COR-L47 (cell line): Measurements from ENCODE around the gene RAB17.

Experiments used
- DNase-seq: peaks from one replicate; lab custom pipeline; 2025; lab: John Stamatoyannopoulos, UW

Gene RAB17

GRCh38 chr2:237590272-237591140 lies at the start of gene RAB17:
RAB17 (minus strand) TSS chr2:237590734; CDS start chr2:237586154, 4,580 bp downstream.
- DNase-seq = no peak

- DNase-seq = no peak
Measured at GRCh38 chr2:237639836-237640220, 49.3 kb upstream of the RAB17 start.

- no peak for DNase-seq
Measured at GRCh38 chr2:237639052-237639835, 48.7 kb upstream of the RAB17 start.

- no peak for DNase-seq
Measured at GRCh38 chr2:237638176-237638575, 47.6 kb upstream of the RAB17 start.

GRCh38 chr2:237637429-237638135 lies 47.0 kb upstream of the RAB17 start:
- DNase-seq = no peak

GRCh38 chr2:237636578-237636977 lies 46.0 kb upstream of the RAB17 start:
- no peak for DNase-seq

GRCh38 chr2:237633061-237633561 lies 42.6 kb upstream of the RAB17 start:
- no peak for DNase-seq

- no peak for DNase-seq
Measured at GRCh38 chr2:237631801-237632585, 41.5 kb upstream of the RAB17 start.

- DNase-seq = no peak
Measured at GRCh38 chr2:237631007-237631785, 40.7 kb upstream of the RAB17 start.

GRCh38 chr2:237630216-237631000 lies 39.9 kb upstream of the RAB17 start:
- no peak for DNase-seq

GRCh38 chr2:237629739-237630138 lies 39.2 kb upstream of the RAB17 start:
- DNase-seq = no peak

GRCh38 chr2:237629188-237629534 lies 38.6 kb upstream of the RAB17 start:
- DNase-seq = no peak

GRCh38 chr2:237628247-237629187 lies 38.0 kb upstream of the RAB17 start:
- DNase-seq = no peak

- DNase-seq = no peak
Measured at GRCh38 chr2:237627441-237628246, 37.1 kb upstream of the RAB17 start, which contains the start of gene LRRFIP1. LRRFIP1 (plus strand) TSS chr2:237627587; CDS start chr2:237627645, 58 bp downstream.

- no peak for DNase-seq
Measured at GRCh38 chr2:237626813-237627440, 36.4 kb upstream of the RAB17 start.

GRCh38 chr2:237625777-237626176 lies 35.2 kb upstream of the RAB17 start:
- no peak for DNase-seq

- DNase-seq = no peak
Measured at GRCh38 chr2:237625216-237625705, 34.7 kb upstream of the RAB17 start.
